ENCODE data around the gene USH1G. TPM values are rescaled to one million over a fixed set of nuclear protein-coding genes. Genes with fewer than 3 reads are reported as not detected.
A peak's percentile ranks its signal among the peaks of the same experiment; 100 is the strongest.
"Not testable (repeated sequence)": the region's sequence is repeated elsewhere in the genome, so short reads cannot be mapped to it uniquely, and the experiment has no call there.

The USH1G gene
- not detected for polyA plus RNA-seq (2012; ENCODE audit: low read depth, missing spikeins)

DNA sequence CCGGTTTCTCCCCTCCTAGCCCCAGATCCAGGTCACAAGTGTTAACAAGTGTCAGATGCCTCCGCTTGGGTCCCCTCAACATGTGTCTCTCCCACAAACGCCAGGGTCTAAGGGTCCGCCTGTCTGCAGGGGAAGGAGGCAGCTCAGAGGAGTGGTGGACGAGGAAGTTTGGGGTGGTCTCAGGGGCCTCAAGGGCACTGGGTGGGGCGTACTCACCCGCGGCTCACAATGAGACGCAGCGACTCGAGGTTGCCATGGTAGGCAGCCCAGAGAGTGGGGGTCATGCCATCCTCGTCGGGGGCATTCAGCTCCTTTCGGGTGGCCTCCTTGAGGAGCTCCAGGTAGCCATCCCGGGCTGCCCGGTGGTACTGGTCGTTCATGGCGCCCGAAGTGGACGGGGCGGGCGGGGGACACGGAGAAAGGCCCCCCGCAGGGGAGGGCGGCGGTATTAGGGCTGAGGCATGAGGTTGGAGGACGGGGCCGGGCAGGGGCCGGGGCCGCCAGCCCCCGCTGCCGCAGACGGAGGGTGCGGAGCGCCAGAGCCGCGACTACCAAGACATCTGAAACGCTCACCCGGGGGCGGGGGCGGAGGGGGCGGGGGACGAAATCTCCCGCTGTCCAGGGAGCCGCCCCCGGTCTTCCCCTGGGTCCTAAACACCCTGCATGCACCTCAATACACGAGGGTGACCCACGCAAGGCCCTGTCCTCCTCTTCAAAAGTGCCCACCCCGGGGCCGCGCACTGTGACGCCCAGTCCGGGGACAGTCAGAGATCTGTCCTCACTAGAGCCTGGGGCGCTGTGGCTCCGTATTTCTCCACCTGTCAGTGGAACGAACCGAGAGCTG lies at the start of gene USH1G:
Gene USH1G, minus strand, starts transcription at position 562 of the 844 bp plus-strand sequence. Its CDS starts 182 bp downstream, at position 380.
- FAIRE-seq (no peak), DNase-seq (ENCODE audit: insufficient read length, low spot score) (peak; percentile 72)
- no peak for TF ChIP-seq POLR2AphosphoS5 (IDR thresholded peaks at IDR 0.05; ENCODE audit: low read depth, low read length)
- no peak for TF ChIP-seq SPI1 (IDR thresholded peaks at IDR 0.05; ENCODE audit: low read depth, low read length)
- no peak for TF ChIP-seq POU2F2 (IDR thresholded peaks at IDR 0.05; ENCODE audit: low read depth, low read length)
- no peak for TF ChIP-seq POLR2A (IDR thresholded peaks at IDR 0.05; ENCODE audit: low read depth, low read length)
- TF ChIP-seq PAX5 (IDR thresholded peaks at IDR 0.05; ENCODE audit: insufficient read depth, low read length, severe bottlenecking) = no peak
- TF ChIP-seq TAF1 (IDR thresholded peaks at IDR 0.05; ENCODE audit: low read depth, low read length) = no peak

DNA sequence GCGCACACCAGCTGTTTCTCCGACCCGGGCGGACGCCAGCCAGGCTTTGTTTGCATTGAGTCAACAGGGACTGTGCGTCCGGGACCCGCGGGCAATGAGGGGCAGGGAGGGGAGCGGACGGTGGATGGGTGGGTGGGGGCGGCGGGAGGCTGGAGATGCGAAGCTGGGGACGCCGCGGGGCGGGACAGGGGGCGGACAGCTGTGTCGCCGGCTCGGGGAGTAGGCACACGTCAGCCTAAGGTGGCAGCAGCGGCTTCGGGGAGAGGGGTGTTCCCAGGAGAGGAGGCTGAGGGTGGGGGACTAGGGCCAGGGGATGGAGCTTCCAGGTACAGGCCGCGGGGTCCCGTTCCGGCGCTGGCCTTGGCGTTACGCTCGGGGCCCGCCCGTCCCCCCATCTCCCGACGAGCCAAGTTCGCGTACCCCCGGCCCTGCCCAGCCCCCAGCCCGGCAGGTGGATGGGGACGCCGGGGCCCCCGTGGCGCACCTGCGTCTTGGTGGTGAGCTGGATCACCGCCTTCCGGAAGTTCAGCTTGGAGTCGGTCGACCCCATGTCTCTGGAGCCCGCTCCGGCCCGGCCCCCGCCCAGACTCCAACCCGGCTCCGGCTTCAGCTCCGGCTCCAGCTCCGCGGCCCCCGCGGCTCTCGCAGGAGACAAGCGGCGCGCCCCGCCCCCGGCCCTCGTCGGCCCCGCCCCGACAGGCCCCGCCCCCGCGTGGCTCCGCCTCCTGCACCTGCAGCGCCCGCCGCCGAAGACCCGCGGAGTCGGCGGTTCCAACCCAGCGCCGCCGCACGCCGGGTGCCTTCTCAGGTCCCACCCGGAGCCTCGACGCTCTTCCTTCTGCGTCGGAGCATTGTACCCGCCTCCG lies 49.3 kb upstream of the USH1G start, which contains the start of gene HID1:
Gene HID1, minus strand, starts transcription at position 653 of the 866 bp plus-strand sequence. Its CDS starts 103 bp downstream, at position 550.
- no peak for FAIRE-seq
- TF ChIP-seq PAX5 (IDR thresholded peaks at IDR 0.05; ENCODE audit: insufficient read depth, low read length, severe bottlenecking) (no peak), TAF1 (IDR thresholded peaks at IDR 0.05; ENCODE audit: low read depth, low read length) (no peak), POLR2AphosphoS5 (IDR thresholded peaks at IDR 0.05; ENCODE audit: low read depth, low read length) (no peak), POU2F2 (IDR thresholded peaks at IDR 0.05; ENCODE audit: low read depth, low read length) (no peak), SPI1 (IDR thresholded peaks at IDR 0.05; ENCODE audit: low read depth, low read length) (no peak), POLR2A (IDR thresholded peaks at IDR 0.05; ENCODE audit: low read depth, low read length) (no peak)
- peak; percentile 82 for DNase-seq (ENCODE audit: insufficient read length, low spot score)

DNA sequence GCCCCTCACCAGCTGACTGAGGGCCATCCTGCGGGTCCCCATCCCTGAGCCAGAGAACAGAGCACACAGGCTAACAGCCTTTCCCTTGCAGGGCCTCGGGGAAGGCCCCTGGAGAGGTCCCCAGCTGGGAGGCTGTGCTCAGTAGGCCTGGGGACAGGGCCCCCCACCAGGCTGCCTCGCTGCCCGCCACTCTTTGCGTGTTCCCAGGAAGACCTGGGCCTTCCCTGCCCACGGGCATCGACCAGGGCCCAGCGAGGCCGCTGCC lies 48.7 kb upstream of the USH1G start:
- DNase-seq (ENCODE audit: insufficient read length, low spot score) (no peak), FAIRE-seq (no peak)
- TF ChIP-seq SPI1 (IDR thresholded peaks at IDR 0.05; ENCODE audit: low read depth, low read length) (no peak), POLR2AphosphoS5 (IDR thresholded peaks at IDR 0.05; ENCODE audit: low read depth, low read length) (no peak), POU2F2 (IDR thresholded peaks at IDR 0.05; ENCODE audit: low read depth, low read length) (no peak), POLR2A (IDR thresholded peaks at IDR 0.05; ENCODE audit: low read depth, low read length) (no peak), PAX5 (IDR thresholded peaks at IDR 0.05; ENCODE audit: insufficient read depth, low read length, severe bottlenecking) (no peak), TAF1 (IDR thresholded peaks at IDR 0.05; ENCODE audit: low read depth, low read length) (no peak)

DNA sequence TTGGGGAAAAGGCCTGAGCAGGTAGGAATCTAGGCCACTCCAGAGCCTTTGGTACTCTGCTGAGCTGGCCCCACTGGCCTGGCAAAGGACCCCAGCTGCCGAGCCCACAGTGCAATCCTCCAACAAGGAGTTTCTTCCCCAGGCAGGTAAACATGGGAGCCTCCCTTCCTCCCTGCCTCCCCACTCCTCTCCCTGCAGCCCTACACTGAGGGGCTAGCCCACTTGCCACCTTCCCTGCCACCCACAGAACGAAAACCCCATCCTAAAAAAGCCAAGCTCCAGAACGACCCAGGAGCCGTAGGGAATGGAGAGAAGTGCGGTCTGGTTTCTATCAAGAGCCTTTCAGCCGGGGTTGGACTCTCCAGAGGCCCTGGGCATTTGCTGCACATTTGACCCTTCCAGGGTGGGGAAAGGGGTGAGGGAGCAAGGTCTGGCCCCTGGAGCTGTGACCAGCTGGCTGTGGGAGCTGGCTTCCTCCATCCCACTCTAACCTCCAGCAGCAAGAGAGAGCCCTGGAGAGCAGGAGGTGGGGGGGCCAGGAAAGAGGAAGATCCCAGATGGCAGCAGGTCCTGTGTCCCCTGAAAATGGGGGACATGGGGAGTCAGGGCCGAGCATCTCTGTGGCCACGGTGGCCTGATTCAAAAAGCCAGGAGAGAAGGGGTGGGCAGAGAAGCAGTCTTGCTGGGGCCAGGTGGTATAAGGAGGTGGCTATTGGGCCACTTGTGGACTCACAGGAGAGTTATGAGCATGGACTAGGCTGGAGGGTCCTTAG lies 48.2 kb upstream of the USH1G start:
- TF ChIP-seq TAF1 (IDR thresholded peaks at IDR 0.05; ENCODE audit: low read depth, low read length) (no peak), POU2F2 (IDR thresholded peaks at IDR 0.05; ENCODE audit: low read depth, low read length) (no peak), POLR2A (IDR thresholded peaks at IDR 0.05; ENCODE audit: low read depth, low read length) (no peak), PAX5 (IDR thresholded peaks at IDR 0.05; ENCODE audit: insufficient read depth, low read length, severe bottlenecking) (no peak), POLR2AphosphoS5 (IDR thresholded peaks at IDR 0.05; ENCODE audit: low read depth, low read length) (no peak), SPI1 (IDR thresholded peaks at IDR 0.05; ENCODE audit: low read depth, low read length) (no peak)
- FAIRE-seq = no peak

DNA sequence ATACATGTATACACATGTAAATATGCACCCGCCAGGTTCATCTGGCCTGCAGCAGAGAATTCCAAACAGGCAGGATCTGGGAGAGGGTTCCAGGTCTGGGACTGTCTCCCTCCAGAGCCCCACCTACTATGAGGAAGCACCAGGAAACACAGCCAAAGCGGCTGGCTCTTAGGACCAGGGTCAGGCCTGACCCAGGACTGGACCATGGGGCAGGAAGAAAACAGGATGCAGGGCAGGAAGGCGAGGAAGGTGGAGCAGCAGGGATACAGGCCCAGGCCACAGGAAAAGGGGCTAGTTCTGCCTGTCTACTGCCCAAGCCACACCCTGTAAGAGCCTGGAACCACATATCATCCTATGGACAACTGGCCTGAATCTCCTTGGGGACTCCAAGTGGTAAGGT lies 47.3 kb upstream of the USH1G start:
- FAIRE-seq = no peak
- no peak for TF ChIP-seq PAX5 (IDR thresholded peaks at IDR 0.05; ENCODE audit: insufficient read depth, low read length, severe bottlenecking)
- TF ChIP-seq POU2F2 (IDR thresholded peaks at IDR 0.05; ENCODE audit: low read depth, low read length) = no peak
- no peak for TF ChIP-seq TAF1 (IDR thresholded peaks at IDR 0.05; ENCODE audit: low read depth, low read length)
- TF ChIP-seq POLR2A (IDR thresholded peaks at IDR 0.05; ENCODE audit: low read depth, low read length) = no peak
- TF ChIP-seq POLR2AphosphoS5 (IDR thresholded peaks at IDR 0.05; ENCODE audit: low read depth, low read length) = no peak
- no peak for TF ChIP-seq SPI1 (IDR thresholded peaks at IDR 0.05; ENCODE audit: low read depth, low read length)
- DNase-seq (ENCODE audit: insufficient read length, low spot score) = no peak

More for the DNA sequence above, 48.2 kb upstream of the USH1G start:
- no peak for DNase-seq (ENCODE audit: insufficient read length, low spot score)

DNA sequence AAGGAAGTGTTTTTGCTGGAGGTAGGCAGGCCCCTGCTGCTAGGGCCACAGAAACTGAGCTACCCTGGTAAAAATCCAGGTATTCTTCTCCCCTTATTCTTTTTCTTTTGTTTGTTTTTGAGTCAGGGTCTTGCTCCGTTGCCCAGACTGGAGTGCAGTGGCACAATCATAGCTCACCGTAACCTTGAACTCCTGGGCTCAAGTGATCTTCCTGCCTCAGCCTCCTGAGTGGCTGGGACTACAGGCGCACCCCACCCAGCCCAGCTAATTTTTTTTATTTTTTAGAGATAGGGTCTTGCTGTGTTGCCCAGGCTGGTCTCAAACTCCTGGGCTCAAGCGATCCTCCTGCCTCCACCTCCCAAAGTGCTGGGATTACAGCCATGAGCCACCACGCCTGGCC lies 46.4 kb upstream of the USH1G start:
- FAIRE-seq = not testable (repeated sequence)

DNA sequence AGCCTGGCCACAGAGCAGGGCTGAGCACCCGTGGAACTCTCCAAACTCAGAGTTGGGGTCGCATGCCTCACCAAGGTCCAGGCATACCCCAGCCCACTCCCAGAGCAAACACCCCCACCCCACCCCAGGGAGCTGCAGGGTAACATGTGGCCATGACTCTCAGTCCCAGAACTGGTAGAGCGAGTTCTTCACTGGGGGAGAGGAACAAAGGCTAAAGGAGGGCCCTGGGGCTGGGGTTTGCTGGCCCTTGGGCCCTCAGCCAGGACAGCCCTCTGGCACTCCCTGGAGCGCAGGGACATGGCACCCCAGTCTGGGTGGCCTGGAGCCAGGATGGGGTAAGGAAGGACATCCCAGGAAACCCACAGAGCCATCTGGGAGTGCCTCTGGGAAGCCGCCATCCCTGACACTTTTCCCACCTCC lies 45.3 kb upstream of the USH1G start:
- no peak for TF ChIP-seq POLR2AphosphoS5 (IDR thresholded peaks at IDR 0.05; ENCODE audit: low read depth, low read length)
- TF ChIP-seq TAF1 (IDR thresholded peaks at IDR 0.05; ENCODE audit: low read depth, low read length) = no peak
- FAIRE-seq = no peak

More for the DNA sequence above, 46.4 kb upstream of the USH1G start:
- not testable (repeated sequence) for DNase-seq (ENCODE audit: insufficient read length, low spot score)

DNA sequence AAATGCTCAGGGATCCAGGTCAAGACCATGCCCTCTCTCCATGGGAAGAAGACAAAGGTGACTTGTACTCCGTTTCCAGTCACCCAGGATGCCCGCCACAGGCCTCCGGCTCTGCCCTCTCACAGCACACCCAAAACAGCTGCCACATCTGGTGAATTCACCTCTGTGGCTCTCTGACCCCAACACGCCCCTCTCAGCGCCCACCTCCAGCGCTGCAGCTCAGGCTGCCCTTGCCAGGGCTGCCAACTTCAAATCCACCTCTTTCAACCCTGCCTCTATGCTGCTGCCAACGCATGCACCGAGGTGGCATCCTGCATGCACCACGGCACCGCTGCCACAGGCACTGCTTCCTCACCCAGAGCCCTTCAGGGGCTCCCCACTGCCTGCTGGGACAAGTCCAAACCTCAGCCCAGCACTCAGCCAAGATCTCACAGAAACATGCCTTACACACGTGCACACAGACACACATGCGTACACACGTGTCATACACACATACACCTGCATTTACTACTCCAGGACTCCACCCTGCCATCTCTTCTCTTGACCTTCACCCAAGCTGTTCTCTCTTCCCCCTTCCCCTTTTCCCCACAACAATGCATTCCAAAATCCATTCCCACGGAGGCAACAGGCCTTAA lies 42.0 kb upstream of the USH1G start:
- no peak for TF ChIP-seq SPI1 (IDR thresholded peaks at IDR 0.05; ENCODE audit: low read depth, low read length)
- no peak for TF ChIP-seq POLR2AphosphoS5 (IDR thresholded peaks at IDR 0.05; ENCODE audit: low read depth, low read length)
- TF ChIP-seq TAF1 (IDR thresholded peaks at IDR 0.05; ENCODE audit: low read depth, low read length) = no peak
- no peak for TF ChIP-seq PAX5 (IDR thresholded peaks at IDR 0.05; ENCODE audit: insufficient read depth, low read length, severe bottlenecking)
- no peak for TF ChIP-seq POU2F2 (IDR thresholded peaks at IDR 0.05; ENCODE audit: low read depth, low read length)
- TF ChIP-seq POLR2A (IDR thresholded peaks at IDR 0.05; ENCODE audit: low read depth, low read length) = no peak
- FAIRE-seq = no peak
- DNase-seq (ENCODE audit: insufficient read length, low spot score) = no peak

More for the DNA sequence above, 45.3 kb upstream of the USH1G start:
- no peak for DNase-seq (ENCODE audit: insufficient read length, low spot score)
